Neural cell (in vitro differentiated cells): ENCODE results near the gene HHLA2. TPM values are rescaled to one million over a fixed set of nuclear protein-coding genes. Genes with fewer than 3 reads are reported as not detected.
"Not testable (repeated sequence)": the region's sequence is repeated elsewhere in the genome, so short reads cannot be mapped to it uniquely, and the experiment has no call there.

Source experiments
- H2AFZ ChIP-seq: fragments of 200-600, 300-800 bp; sonication (generic), shearing (Covaris generic); 2 replicates; pipeline ENCODE4 v1.6.0; 2014; ENCODE audit warnings: low read depth, mild to moderate bottlenecking, antibody characterized with exemption, low read length, moderate library complexity
- H3F3A ChIP-seq: fragments of 200-600 bp; shearing (Covaris generic); 2 replicates; pipeline ENCODE4 v1.6.1; 2016; ENCODE audit warnings: mild to moderate bottlenecking, moderate library complexity, mixed read lengths, antibody characterized with exemption, low read length; ENCODE audit not compliant: insufficient read depth, poor library complexity, severe bottlenecking
- H3K27ac ChIP-seq: fragments of 200-600, 300-800 bp; sonication (generic), shearing (Covaris generic); 2 replicates; pipeline ENCODE4 v1.5.1; 2014; ENCODE audit warnings: mild to moderate bottlenecking, low read length, moderate library complexity
- H3K27me3 ChIP-seq: fragments of 300-800, 200-600 bp; sonication (generic), shearing (Covaris generic); 2 replicates; pipeline ENCODE4 v1.6.0; 2014; ENCODE audit warnings: mild to moderate bottlenecking, low read depth, low read length, moderate library complexity; ENCODE audit not compliant: insufficient read depth
- H3K36me3 ChIP-seq: fragments of 300-800, 200-600 bp; sonication (generic), shearing (Covaris generic); 2 replicates; pipeline ENCODE4 v1.5.1; 2014; ENCODE audit warnings: mild to moderate bottlenecking, antibody characterized with exemption, low read length, moderate library complexity; ENCODE audit not compliant: insufficient read depth
- H3K4me2 ChIP-seq: fragments of 300-800, 200-600 bp; sonication (generic), shearing (Covaris generic); 2 replicates; pipeline ENCODE4 v1.6.0; 2014; ENCODE audit warnings: mild to moderate bottlenecking, low read length
- H3K4me3 ChIP-seq: fragments of 300-800, 200-600 bp; sonication (generic), shearing (Covaris generic); 2 replicates; pipeline ENCODE4 v1.5.1; 2014; ENCODE audit warnings: mild to moderate bottlenecking, low read length, moderate library complexity
- H3K79me2 ChIP-seq: fragments of 200-600 bp; shearing (Covaris generic); replicated peaks from 2 replicates; pipeline ENCODE4 v1.6.0; 2014; ENCODE audit warnings: mild to moderate bottlenecking, low read length, moderate library complexity; ENCODE audit not compliant: insufficient read depth
- H3K9ac ChIP-seq: fragments of 300-800, 200-600 bp; sonication (generic), shearing (Covaris generic); 2 replicates; pipeline ENCODE4 v1.6.1; 2016; ENCODE audit warnings: mild to moderate bottlenecking, low read length, mixed read lengths
- H3K9me2 ChIP-seq: fragments of 200-600 bp; shearing (Covaris generic); 2 replicates; pipeline ENCODE4 v1.6.1; 2016; ENCODE audit warnings: mild to moderate bottlenecking, low read length, mixed read lengths; ENCODE audit not compliant: insufficient read depth
- H3K9me3 ChIP-seq: fragments of 200-600, 300-800 bp; sonication (generic), shearing (Covaris generic); 2 replicates; pipeline ENCODE4 v1.6.1; 2016; ENCODE audit warnings: mild to moderate bottlenecking, mixed run types, low read length, moderate library complexity, mixed read lengths
- H4K20me1 ChIP-seq: fragments of 200-600 bp; shearing (Covaris generic); 2 replicates; pipeline ENCODE4 v1.6.1; 2016; ENCODE audit warnings: mild to moderate bottlenecking, mixed run types; ENCODE audit not compliant: insufficient read depth
- EP300 ChIP-seq: fragments of 450-650 bp; conservative IDR thresholded peaks from 2 replicates; pipeline ENCODE4 v1.6.1; 2014; ENCODE audit warnings: antibody characterized with exemption, mild to moderate bottlenecking, moderate library complexity; ENCODE audit not compliant: poor library complexity, severe bottlenecking
- EZH2 ChIP-seq: fragments of 200-600, 300-800 bp; shearing (Covaris generic), sonication (generic); IDR thresholded peaks from 2 replicates; pipeline ENCODE4 v1.6.1; 2014; ENCODE audit warnings: antibody characterized with exemption, low read length, borderline replicate concordance, mild to moderate bottlenecking; ENCODE audit not compliant: insufficient read depth, poor library complexity, severe bottlenecking
- MXI1 ChIP-seq: fragments of 450-650 bp; conservative IDR thresholded peaks from 2 replicates; pipeline ENCODE4 v1.6.1; 2014; ENCODE audit warnings: antibody characterized with exemption, mild to moderate bottlenecking; ENCODE audit not compliant: poor library complexity, severe bottlenecking
- POLR2AphosphoS5 ChIP-seq: IDR thresholded peaks from 2 replicates; pipeline ENCODE4 v1.6.1; 2012
- RAD21 ChIP-seq: fragments of 450-650 bp; conservative IDR thresholded peaks from 2 replicates; pipeline ENCODE4 v1.6.1; 2014; ENCODE audit warnings: antibody characterized with exemption, mild to moderate bottlenecking, moderate library complexity
- REST ChIP-seq: IDR thresholded peaks from 2 replicates; pipeline ENCODE4 v1.6.1; 2012; ENCODE audit warnings: borderline replicate concordance
- SMC3 ChIP-seq: fragments of 450-650 bp; conservative IDR thresholded peaks from 2 replicates; pipeline ENCODE4 v1.6.1; 2014; ENCODE audit warnings: antibody characterized with exemption, mild to moderate bottlenecking, moderate library complexity; ENCODE audit not compliant: poor library complexity
- TAF1 ChIP-seq: IDR thresholded peaks from 2 replicates; pipeline ENCODE4 v1.6.1; 2012; ENCODE audit warnings: low read depth
- polyA plus RNA-seq: library from polyadenylated mRNA; depleted of rRNA; stranded (reverse); fragments of >200 nt; gene quantifications from 2 replicates; pipeline ENCODE4 v1.2.3, GENCODE V29; 2014
- TF ChIP-seq, protein P1 (sequence below): fragments of 450-650 bp; IDR thresholded peaks from 2 replicates; pipeline ENCODE4 v1.5.1; 2014; ENCODE audit warnings: antibody characterized with exemption, mild to moderate bottlenecking, moderate library complexity; ENCODE audit not compliant: poor library complexity, severe bottlenecking

Gene HHLA2
- polyA plus RNA-seq, 1 donor from 2014 or later, result not detected

GRCh38 chr3:108378153-108378951 lies 82.0 kb downstream of the HHLA2 start:
- Histone ChIP-seq H2AFZ (no peak overlapping the region), H3K9ac (no peak overlapping the region), H3F3A (no peaks in the 10 kb centered on the region), H3K9me3 (no peaks in the 10 kb centered on the region), H3K36me3 (no peaks in the 10 kb centered on the region), H3K79me2 (no peaks in the 10 kb centered on the region), H3K4me2 (no peak overlapping the region), H3K27me3 (no peaks in the 10 kb centered on the region), H3K27ac (no peak overlapping the region), H3K4me3 (no peak overlapping the region), H4K20me1 (no peaks in the 10 kb centered on the region), H3K9me2 (no peaks in the 10 kb centered on the region)
- no peak for TF ChIP-seq SMC3
- TF ChIP-seq TAF1, result no peak
- no peak for TF ChIP-seq POLR2AphosphoS5
- no peak for TF ChIP-seq RAD21
- TF ChIP-seq EP300, result no peak
- TF ChIP-seq, protein P1, sequence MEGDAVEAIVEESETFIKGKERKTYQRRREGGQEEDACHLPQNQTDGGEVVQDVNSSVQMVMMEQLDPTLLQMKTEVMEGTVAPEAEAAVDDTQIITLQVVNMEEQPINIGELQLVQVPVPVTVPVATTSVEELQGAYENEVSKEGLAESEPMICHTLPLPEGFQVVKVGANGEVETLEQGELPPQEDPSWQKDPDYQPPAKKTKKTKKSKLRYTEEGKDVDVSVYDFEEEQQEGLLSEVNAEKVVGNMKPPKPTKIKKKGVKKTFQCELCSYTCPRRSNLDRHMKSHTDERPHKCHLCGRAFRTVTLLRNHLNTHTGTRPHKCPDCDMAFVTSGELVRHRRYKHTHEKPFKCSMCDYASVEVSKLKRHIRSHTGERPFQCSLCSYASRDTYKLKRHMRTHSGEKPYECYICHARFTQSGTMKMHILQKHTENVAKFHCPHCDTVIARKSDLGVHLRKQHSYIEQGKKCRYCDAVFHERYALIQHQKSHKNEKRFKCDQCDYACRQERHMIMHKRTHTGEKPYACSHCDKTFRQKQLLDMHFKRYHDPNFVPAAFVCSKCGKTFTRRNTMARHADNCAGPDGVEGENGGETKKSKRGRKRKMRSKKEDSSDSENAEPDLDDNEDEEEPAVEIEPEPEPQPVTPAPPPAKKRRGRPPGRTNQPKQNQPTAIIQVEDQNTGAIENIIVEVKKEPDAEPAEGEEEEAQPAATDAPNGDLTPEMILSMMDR, result no peak
- no peak for TF ChIP-seq MXI1
- TF ChIP-seq EZH2, result no peak

GRCh38 chr3:108378952-108379342 lies 82.6 kb downstream of the HHLA2 start:
- H3K27me3 ChIP-seq, H3K9me3 ChIP-seq, H3K4me3 ChIP-seq, H3K4me2 ChIP-seq, H3K36me3 ChIP-seq, H3F3A ChIP-seq, H3K79me2 ChIP-seq, H3K9me2 ChIP-seq, H3K27ac ChIP-seq, H2AFZ ChIP-seq, H3K9ac ChIP-seq, H4K20me1 ChIP-seq: not testable (repeated sequence)

GRCh38 chr3:108380128-108380795 lies 83.9 kb downstream of the HHLA2 start:
- no peaks in the 10 kb centered on the region for H3K36me3 ChIP-seq
- no peak overlapping the region for H3K4me3 ChIP-seq
- no peak overlapping the region for H3K9ac ChIP-seq
- H3K27me3 ChIP-seq, result no peaks in the 10 kb centered on the region
- no peaks in the 10 kb centered on the region for H3K79me2 ChIP-seq
- H3K4me2 ChIP-seq, result no peak overlapping the region
- H3F3A ChIP-seq, result no peaks in the 10 kb centered on the region
- no peak overlapping the region for H2AFZ ChIP-seq
- H3K27ac ChIP-seq, result no peak overlapping the region
- H3K9me2 ChIP-seq, result no peaks in the 10 kb centered on the region
- H3K9me3 ChIP-seq, result no peaks in the 10 kb centered on the region
- no peaks in the 10 kb centered on the region for H4K20me1 ChIP-seq
- TF ChIP-seq POLR2AphosphoS5, result no peak
- TF ChIP-seq TAF1, result no peak
- TF ChIP-seq EZH2, result no peak
- TF ChIP-seq, protein P1, result no peak
- no peak for TF ChIP-seq SMC3
- TF ChIP-seq RAD21, result no peak
- TF ChIP-seq REST, result no peak
- no peak for TF ChIP-seq MXI1
- no peak for TF ChIP-seq EP300
